OCI-LY1 (cell line): ENCODE measurements around the gene DNAH11.

Source experiments
- H2AFZ ChIP-seq: fragments of 200-600 bp; sonication (generic), shearing (Covaris generic); 2 replicates; pipeline ENCODE4 v1.6.0; 2014; ENCODE audit warnings: antibody characterized with exemption, mild to moderate bottlenecking, low read length
- H3F3A ChIP-seq: fragments of 200-600 bp; sonication (generic), shearing (Covaris generic); 2 replicates; pipeline ENCODE4 v1.6.0; 2014; ENCODE audit warnings: mild to moderate bottlenecking, antibody characterized with exemption, low read length, moderate library complexity; ENCODE audit not compliant: insufficient read depth
- H3K27ac ChIP-seq: fragments of 200-600 bp; sonication (generic); 2 replicates; pipeline ENCODE4 v1.5.1; 2014; ENCODE audit warnings: low read length, mixed run types, mild to moderate bottlenecking, low read depth; ENCODE audit not compliant: poor library complexity, severe bottlenecking
- H3K27me3 ChIP-seq: fragments of 200-600 bp; sonication (generic); 2 replicates; pipeline ENCODE4 v1.6.0; 2014; ENCODE audit warnings: antibody characterized with exemption, mild to moderate bottlenecking, low read length, moderate library complexity; ENCODE audit not compliant: insufficient read depth
- H3K36me3 ChIP-seq: fragments of 200-600 bp; sonication (generic); 2 replicates; pipeline ENCODE4 v1.6.1; 2014; ENCODE audit warnings: mild to moderate bottlenecking, antibody characterized with exemption, low read length, moderate library complexity, mixed read lengths; ENCODE audit not compliant: insufficient read depth
- H3K4me1 ChIP-seq: fragments of 200-600 bp; sonication (generic); 2 replicates; pipeline ENCODE4 v1.5.1; 2014; ENCODE audit warnings: mild to moderate bottlenecking, low read length, moderate library complexity; ENCODE audit not compliant: insufficient read depth, severe bottlenecking
- H3K4me2 ChIP-seq: fragments of 200-600 bp; sonication (generic), shearing (Covaris generic); 2 replicates; pipeline ENCODE4 v1.6.1; 2014; ENCODE audit warnings: low read length
- H3K4me3 ChIP-seq: fragments of 200-600 bp; sonication (generic); 2 replicates; pipeline ENCODE4 v1.5.1; 2014; ENCODE audit warnings: low read length, low read depth, mild to moderate bottlenecking, mixed read lengths; ENCODE audit not compliant: poor library complexity, severe bottlenecking
- H3K79me2 ChIP-seq: fragments of 200-600 bp; shearing (Covaris generic); 2 replicates; pipeline ENCODE4 v1.6.1; 2016; ENCODE audit warnings: mixed run types, low read length, mixed read lengths; ENCODE audit not compliant: insufficient read depth
- H3K9ac ChIP-seq: fragments of 200-600 bp; sonication (generic), shearing (Covaris generic); 2 replicates; pipeline ENCODE4 v1.6.1; 2014; ENCODE audit warnings: mild to moderate bottlenecking, low read length, mixed read lengths
- H3K9me2 ChIP-seq: fragments of 200-600 bp; sonication (generic), shearing (Covaris generic); 2 replicates; pipeline ENCODE4 v1.6.1; 2014; ENCODE audit warnings: low read depth, mild to moderate bottlenecking, low read length, mixed read lengths
- H3K9me3 ChIP-seq: fragments of 200-600 bp; shearing (Covaris generic); 2 replicates; pipeline ENCODE4 v1.6.1; 2014; ENCODE audit warnings: low read length, mixed read lengths
- H4K20me1 ChIP-seq: fragments of 200-600 bp; sonication (generic), shearing (Covaris generic); 2 replicates; pipeline ENCODE4 v1.6.0; 2016; ENCODE audit warnings: mild to moderate bottlenecking, low read length; ENCODE audit not compliant: insufficient read depth
- CTCF ChIP-seq: fragments of 200-600 bp; sonication (generic), shearing (Covaris generic); IDR thresholded peaks from 2 replicates; pipeline ENCODE4 v1.5.1; 2017; ENCODE audit warnings: mild to moderate bottlenecking, antibody characterized with exemption, low read length, moderate library complexity, mixed read lengths
- EZH2 ChIP-seq: fragments of 200-600 bp; sonication (generic), shearing (Covaris generic); IDR thresholded peaks from 2 replicates; pipeline ENCODE4 v1.8.0; 2017; ENCODE audit warnings: borderline replicate concordance, mixed run types, mild to moderate bottlenecking, antibody characterized with exemption, low read length, moderate library complexity, mixed read lengths

DNAH11 gene

GRCh38 chr7:21943436-21943835 lies 400.6 kb downstream of the DNAH11 start:
- TF ChIP-seq EZH2 (no peak), CTCF (no peak)
- peak overlapping the region; percentile 65 for H3K4me3 ChIP-seq
- H3K4me2 ChIP-seq: peak overlapping the region; percentile 72
- H3K36me3 ChIP-seq: peaks cover 8% of the 10 kb centered on the region; the same call in 1 of the 2 replicates
- no peak overlapping the region; the same call in 1 of the 2 replicates for H3K9ac ChIP-seq
- H3F3A ChIP-seq: no peaks in the 10 kb centered on the region
- H3K9me2 ChIP-seq: no peaks in the 10 kb centered on the region
- no peaks in the 10 kb centered on the region for H3K27me3 ChIP-seq
- peak overlapping the region; percentile 11 for H3K27ac ChIP-seq
- H3K9me3 ChIP-seq: no peaks in the 10 kb centered on the region
- no peak overlapping the region for H2AFZ ChIP-seq
- no peaks in the 10 kb centered on the region for H4K20me1 ChIP-seq
- H3K79me2 ChIP-seq: no peaks in the 10 kb centered on the region
- H3K4me1 ChIP-seq: peaks cover 53% of the 10 kb centered on the region

DNA sequence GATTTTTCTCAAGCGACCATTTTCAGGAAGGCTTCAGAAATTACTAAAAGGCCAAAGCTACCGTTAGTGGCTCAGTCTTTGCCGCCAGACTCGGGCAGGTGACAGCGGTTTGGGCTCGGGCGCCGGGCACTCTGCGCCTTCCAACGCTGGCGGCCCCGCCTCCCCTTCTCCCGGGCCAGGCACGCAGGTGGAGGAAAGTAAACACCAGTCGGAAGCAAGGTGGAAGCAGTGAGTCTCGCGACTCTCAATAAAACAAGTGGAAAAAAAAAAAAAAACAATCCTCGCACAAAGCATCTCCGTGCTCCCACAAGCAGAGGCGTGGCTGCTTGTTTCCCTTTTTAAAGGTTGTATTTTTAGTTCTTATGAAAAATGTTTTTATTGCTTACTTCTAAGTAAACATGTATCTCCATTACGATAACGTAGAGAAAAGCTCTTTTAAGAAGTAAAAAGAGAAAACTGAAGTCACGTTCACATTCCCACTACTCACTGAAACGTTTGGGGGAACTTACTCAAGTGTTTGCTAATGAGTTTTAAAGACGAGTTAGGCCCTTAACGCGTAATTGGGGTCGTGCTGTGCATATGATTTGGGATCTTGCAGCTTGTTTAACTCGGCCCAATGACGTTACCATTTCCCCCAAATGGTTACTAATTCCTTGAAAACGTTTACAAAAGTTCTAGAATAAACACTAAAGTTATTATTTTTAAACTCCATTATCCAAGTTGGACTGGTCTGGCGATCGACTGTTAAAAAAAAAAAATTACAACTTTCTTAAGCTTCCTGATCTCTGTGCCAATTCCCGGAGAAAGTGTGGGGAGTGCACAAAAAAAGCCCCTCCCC lies 402.0 kb downstream of the DNAH11 start:
- Histone ChIP-seq H3K4me1 (peaks cover 47% of the 10 kb centered on the region), H4K20me1 (no peaks in the 10 kb centered on the region), H3K4me3 (peak overlapping the region; percentile 65), H2AFZ (no peak overlapping the region; the same call in 1 of the 2 replicates), H3K4me2 (peak overlapping the region; percentile 72), H3K9me2 (no peaks in the 10 kb centered on the region), H3K27me3 (no peaks in the 10 kb centered on the region), H3K9ac (peak overlapping the region; percentile 60), H3K36me3 (0 out of 2 replicates have a peak, but pooled peaks cover 3% of the 10 kb centered on the region), H3K27ac (peak overlapping the region; percentile 56), H3K79me2 (no peaks in the 10 kb centered on the region), H3F3A (no peaks in the 10 kb centered on the region), H3K9me3 (no peaks in the 10 kb centered on the region)
- TF ChIP-seq EZH2 (no peak), CTCF (no peak)

GRCh38 chr7:21945454-21946221 lies 402.8 kb downstream of the DNAH11 start, which contains the start of gene CDCA7L:
Gene CDCA7L (minus strand): TSS chr7:21945899. CDS start chr7:21945804, 95 bp downstream.
- Histone ChIP-seq H3F3A (no peaks in the 10 kb centered on the region), H4K20me1 (no peaks in the 10 kb centered on the region), H3K79me2 (no peaks in the 10 kb centered on the region), H3K9ac (peak within 1 kb of the TSS; percentile 60), H3K36me3 (0 out of 2 replicates have a peak, but pooled peaks cover 3% of the 10 kb centered on the region), H3K9me2 (no peaks in the 10 kb centered on the region), H2AFZ (peak within 1 kb of the TSS; percentile 15; the same call in 1 of the 2 replicates), H3K4me3 (peak within 1 kb of the TSS; percentile 65), H3K9me3 (no peaks in the 10 kb centered on the region), H3K27ac (peak within 1 kb of the TSS; percentile 56), H3K4me1 (peaks cover 47% of the 10 kb centered on the region), H3K27me3 (no peaks in the 10 kb centered on the region), H3K4me2 (peak within 1 kb of the TSS; percentile 72)
- TF ChIP-seq EZH2: no peak
- TF ChIP-seq CTCF: peak; percentile 16; the same call in 1 of the 2 replicates
